ENCODE measurements around the gene MUC5B.

Gene MUC5B

GRCh38 chr11:1275021-1275420 is 52.2 kb downstream of the MUC5B start:
- Histone ChIP-seq H3K9me3 (ENCODE audit: control insufficient read depth in 5 of 5, low read length in 5 of 5) (no peaks in the 10 kb centered on the region), H3K4me1 (ENCODE audit: control insufficient read depth in 5 of 5, insufficient read depth in 5 of 5, low read length in 5 of 5) (peaks cover 0 to 2% (median 0%) of the 10 kb centered on the region in 5 donors), H3K4me3 (ENCODE audit: low read depth in 1 of 5, low read length in 5 of 5) (no peak overlapping the region), H3K27me3 (ENCODE audit: control insufficient read depth in 5 of 5, insufficient read depth in 4 of 5, low read length in 5 of 5) (no peaks in the 10 kb centered on the region), H3K27ac (ENCODE audit: low read depth, low read length) (no peak overlapping the region), H3K36me3 (ENCODE audit: control insufficient read depth in 5 of 5, insufficient read depth in 5 of 5, low read length in 5 of 5) (peaks cover 0 to 64% (median 52%) of the 10 kb centered on the region in 5 donors), H3K9ac (ENCODE audit: low read length in 5 of 5) (no peak overlapping the region)

GRCh38 chr11:1276041-1276790 is 53.4 kb downstream of the MUC5B start:
- Histone ChIP-seq H3K4me1 (ENCODE audit: control insufficient read depth in 5 of 5, insufficient read depth in 5 of 5, low read length in 5 of 5) (no peaks in the 10 kb centered on the region), H3K27me3 (ENCODE audit: control insufficient read depth in 5 of 5, insufficient read depth in 4 of 5, low read length in 5 of 5) (no peaks in the 10 kb centered on the region), H3K9me3 (ENCODE audit: control insufficient read depth in 5 of 5, low read length in 5 of 5) (no peaks in the 10 kb centered on the region), H3K36me3 (ENCODE audit: control insufficient read depth in 5 of 5, insufficient read depth in 5 of 5, low read length in 5 of 5) (peaks cover 0 to 76% (median 64%) of the 10 kb centered on the region in 5 donors), H3K4me3 (ENCODE audit: low read depth in 1 of 5, low read length in 5 of 5) (no peak overlapping the region), H3K27ac (ENCODE audit: low read depth, low read length) (no peak overlapping the region), H3K9ac (ENCODE audit: low read length in 5 of 5) (no peak overlapping the region)

- no peaks in the 10 kb centered on the region for H3K9me3 ChIP-seq (ENCODE audit: control insufficient read depth in 5 of 5, low read length in 5 of 5)
- H3K27ac ChIP-seq (ENCODE audit: low read depth, low read length) = no peak overlapping the region
- peaks cover 0 to 8% (median 6%) of the 10 kb centered on the region in 5 donors for H3K4me1 ChIP-seq (ENCODE audit: control insufficient read depth in 5 of 5, insufficient read depth in 5 of 5, low read length in 5 of 5)
- H3K36me3 ChIP-seq (ENCODE audit: control insufficient read depth in 5 of 5, insufficient read depth in 5 of 5, low read length in 5 of 5) = peaks cover 0 to 83% (median 72%) of the 10 kb centered on the region in 5 donors
- no peak overlapping the region for H3K9ac ChIP-seq (ENCODE audit: low read length in 5 of 5)
- H3K4me3 ChIP-seq (ENCODE audit: low read depth in 1 of 5, low read length in 5 of 5) = no peak overlapping the region
- H3K27me3 ChIP-seq (ENCODE audit: control insufficient read depth in 5 of 5, insufficient read depth in 4 of 5, low read length in 5 of 5) = no peaks in the 10 kb centered on the region
These were observed 54.2 kb downstream of the MUC5B start for GRCh38 chr11:1276866-1277615.

DNA sequence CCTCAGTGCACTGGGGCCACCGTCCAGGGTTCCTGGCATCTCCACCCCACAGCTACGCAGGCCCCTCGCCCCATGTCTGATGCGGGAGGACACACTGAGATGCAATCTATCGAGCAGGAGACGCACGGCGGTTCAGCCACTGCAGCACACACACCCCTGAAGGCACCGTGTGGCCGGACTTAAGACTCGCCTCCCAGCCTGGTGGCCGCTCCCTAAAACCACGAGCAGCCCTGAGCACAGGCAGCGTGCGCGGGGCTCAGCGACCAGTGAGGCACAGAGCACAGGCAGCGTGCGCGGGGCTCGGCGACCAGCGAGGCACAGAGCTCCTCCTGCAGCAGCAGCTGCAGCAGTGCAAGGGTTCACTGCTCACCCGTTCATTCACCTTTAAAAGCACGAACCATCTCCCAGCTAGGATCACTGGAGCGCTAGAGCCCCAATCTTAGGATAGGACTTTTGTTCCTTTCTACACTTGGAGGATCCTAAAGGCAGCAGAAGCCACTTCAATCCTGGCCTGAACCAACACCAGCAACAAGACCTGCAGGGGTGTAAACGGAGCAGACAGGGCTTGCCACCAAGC is 55.2 kb downstream of the MUC5B start:
- Histone ChIP-seq H3K4me1 (ENCODE audit: control insufficient read depth in 5 of 5, insufficient read depth in 5 of 5, low read length in 5 of 5) (peaks cover 0 to 9% (median 6%) of the 10 kb centered on the region in 5 donors), H3K4me3 (ENCODE audit: low read depth in 1 of 5, low read length in 5 of 5) (no peak overlapping the region), H3K27ac (ENCODE audit: low read depth, low read length) (no peak overlapping the region), H3K36me3 (ENCODE audit: control insufficient read depth in 5 of 5, insufficient read depth in 5 of 5, low read length in 5 of 5) (peaks cover 0 to 85% (median 74%) of the 10 kb centered on the region in 5 donors), H3K9ac (ENCODE audit: low read length in 5 of 5) (no peak overlapping the region), H3K9me3 (ENCODE audit: control insufficient read depth in 5 of 5, low read length in 5 of 5) (no peaks in the 10 kb centered on the region), H3K27me3 (ENCODE audit: control insufficient read depth in 5 of 5, insufficient read depth in 4 of 5, low read length in 5 of 5) (no peaks in the 10 kb centered on the region)

- H3K4me3 ChIP-seq (ENCODE audit: low read depth in 1 of 5, low read length in 5 of 5) = no peak overlapping the region
- H3K27ac ChIP-seq (ENCODE audit: low read depth, low read length) = no peak overlapping the region
- H3K9ac ChIP-seq (ENCODE audit: low read length in 5 of 5) = no peak overlapping the region
- H3K27me3 ChIP-seq (ENCODE audit: control insufficient read depth in 5 of 5, insufficient read depth in 4 of 5, low read length in 5 of 5) = no peaks in the 10 kb centered on the region
- peaks cover 0 to 9% (median 6%) of the 10 kb centered on the region in 5 donors for H3K4me1 ChIP-seq (ENCODE audit: control insufficient read depth in 5 of 5, insufficient read depth in 5 of 5, low read length in 5 of 5)
- H3K9me3 ChIP-seq (ENCODE audit: control insufficient read depth in 5 of 5, low read length in 5 of 5) = no peaks in the 10 kb centered on the region
- peaks cover 0 to 89% (median 82%) of the 10 kb centered on the region in 5 donors for H3K36me3 ChIP-seq (ENCODE audit: control insufficient read depth in 5 of 5, insufficient read depth in 5 of 5, low read length in 5 of 5)
These were observed 56.2 kb downstream of the MUC5B start for GRCh38 chr11:1278766-1279673.

DNA sequence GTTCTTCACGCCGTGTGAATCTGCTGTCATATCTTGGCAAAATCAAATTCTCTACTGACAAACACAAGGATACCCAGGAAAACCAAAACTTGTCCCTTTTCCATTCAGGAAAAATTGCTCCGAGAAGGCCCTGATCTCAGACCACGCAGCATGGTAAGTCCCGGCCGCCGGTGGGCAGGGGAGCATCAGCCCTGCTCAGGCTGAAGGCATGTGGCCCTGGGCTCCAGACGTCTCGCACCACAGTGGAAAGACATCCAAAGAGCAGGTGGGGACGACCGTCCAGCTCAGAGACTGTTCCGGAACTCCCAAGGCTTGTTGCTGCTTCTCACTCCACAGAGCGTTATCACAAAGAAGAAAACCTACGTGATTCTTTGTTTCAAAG is 56.8 kb downstream of the MUC5B start:
- H3K4me1 ChIP-seq (ENCODE audit: control insufficient read depth in 5 of 5, insufficient read depth in 5 of 5, low read length in 5 of 5) = peaks cover 0 to 9% (median 6%) of the 10 kb centered on the region in 5 donors
- no peaks in the 10 kb centered on the region for H3K27me3 ChIP-seq (ENCODE audit: control insufficient read depth in 5 of 5, insufficient read depth in 4 of 5, low read length in 5 of 5)
- H3K9ac ChIP-seq (ENCODE audit: low read length in 5 of 5) = no peak overlapping the region
- H3K4me3 ChIP-seq (ENCODE audit: low read depth in 1 of 5, low read length in 5 of 5) = no peak overlapping the region
- H3K9me3 ChIP-seq (ENCODE audit: control insufficient read depth in 5 of 5, low read length in 5 of 5) = no peaks in the 10 kb centered on the region
- no peak overlapping the region for H3K27ac ChIP-seq (ENCODE audit: low read depth, low read length)
- H3K36me3 ChIP-seq (ENCODE audit: control insufficient read depth in 5 of 5, insufficient read depth in 5 of 5, low read length in 5 of 5) = peaks cover 0 to 89% (median 83%) of the 10 kb centered on the region in 5 donors

DNA sequence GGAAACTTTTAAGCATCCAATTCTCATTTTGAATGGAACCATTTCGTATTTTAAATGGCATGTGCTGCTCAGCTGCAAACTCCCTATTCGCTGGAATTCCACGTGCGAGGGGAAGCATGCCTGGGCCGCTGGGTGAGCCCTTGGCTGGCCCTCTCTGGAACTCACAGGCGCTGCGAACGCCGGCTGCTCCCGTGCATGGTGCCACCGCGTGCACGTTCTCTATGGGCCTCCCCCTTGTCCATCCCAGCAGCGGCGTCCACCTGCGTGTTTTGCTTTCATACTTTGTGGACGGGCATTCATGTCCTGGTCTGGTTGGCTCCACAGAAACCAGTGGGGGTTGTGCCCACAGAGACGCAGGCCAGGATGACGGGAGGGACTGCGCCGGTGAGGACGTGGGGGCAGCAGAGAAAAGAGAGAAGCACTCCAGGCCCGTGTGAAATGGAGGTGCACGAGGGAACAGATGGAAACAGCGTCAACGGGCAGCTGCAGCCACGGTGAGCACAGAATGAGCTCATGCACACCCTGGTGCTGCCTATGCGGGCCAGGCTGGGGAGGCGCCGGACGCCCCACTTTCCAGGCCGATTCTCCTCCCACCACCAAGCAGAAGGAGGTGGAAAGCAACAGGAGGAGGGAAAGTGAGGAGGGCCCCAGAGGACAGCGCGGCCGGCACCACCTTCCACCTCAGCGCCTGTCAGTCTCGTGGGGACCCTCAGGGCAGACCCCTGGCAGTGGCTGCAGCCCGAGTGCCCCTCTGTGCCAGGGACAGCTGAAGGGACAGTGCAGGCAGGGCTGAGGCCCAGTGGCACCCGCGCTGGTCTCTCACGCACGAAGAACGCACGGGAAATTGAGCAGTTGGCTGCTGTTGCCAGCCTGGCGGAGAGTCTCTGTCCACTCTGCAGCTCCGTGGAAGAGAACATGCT is 57.5 kb downstream of the MUC5B start:
- Histone ChIP-seq H3K36me3 (ENCODE audit: control insufficient read depth in 5 of 5, insufficient read depth in 5 of 5, low read length in 5 of 5) (peaks cover 0 to 90% (median 84%) of the 10 kb centered on the region in 5 donors), H3K27ac (ENCODE audit: low read depth, low read length) (no peak overlapping the region), H3K27me3 (ENCODE audit: control insufficient read depth in 5 of 5, insufficient read depth in 4 of 5, low read length in 5 of 5) (no peaks in the 10 kb centered on the region), H3K4me1 (ENCODE audit: control insufficient read depth in 5 of 5, insufficient read depth in 5 of 5, low read length in 5 of 5) (peaks cover 0 to 9% (median 6%) of the 10 kb centered on the region in 5 donors), H3K9me3 (ENCODE audit: control insufficient read depth in 5 of 5, low read length in 5 of 5) (no peaks in the 10 kb centered on the region), H3K4me3 (ENCODE audit: low read depth in 1 of 5, low read length in 5 of 5) (no peak overlapping the region), H3K9ac (ENCODE audit: low read length in 5 of 5) (no peak overlapping the region)

- peaks cover 0 to 90% (median 84%) of the 10 kb centered on the region in 5 donors for H3K36me3 ChIP-seq (ENCODE audit: control insufficient read depth in 5 of 5, insufficient read depth in 5 of 5, low read length in 5 of 5)
- H3K9me3 ChIP-seq (ENCODE audit: control insufficient read depth in 5 of 5, low read length in 5 of 5) = no peaks in the 10 kb centered on the region
- H3K27ac ChIP-seq (ENCODE audit: low read depth, low read length) = no peak overlapping the region
- peaks cover 0 to 9% (median 6%) of the 10 kb centered on the region in 5 donors for H3K4me1 ChIP-seq (ENCODE audit: control insufficient read depth in 5 of 5, insufficient read depth in 5 of 5, low read length in 5 of 5)
- H3K9ac ChIP-seq (ENCODE audit: low read length in 5 of 5) = no peak overlapping the region
- no peak overlapping the region for H3K4me3 ChIP-seq (ENCODE audit: low read depth in 1 of 5, low read length in 5 of 5)
- H3K27me3 ChIP-seq (ENCODE audit: control insufficient read depth in 5 of 5, insufficient read depth in 4 of 5, low read length in 5 of 5) = no peaks in the 10 kb centered on the region
These were observed 58.6 kb downstream of the MUC5B start for GRCh38 chr11:1281326-1281973.

Data from subcutaneous abdominal adipose tissue (tissue), 5 donors.